HG03039 (cell line): Measurements from ENCODE around the gene EPHA3.

Experiments used
- ATAC-seq: cut with Tn5 transposase; IDR thresholded peaks from one replicate; pipeline ENCODE4 v1.9.1; 2021; ENCODE audit warnings: mild to moderate bottlenecking, moderate library complexity; ENCODE audit not compliant: unreplicated experiment

Gene EPHA3

DNA sequence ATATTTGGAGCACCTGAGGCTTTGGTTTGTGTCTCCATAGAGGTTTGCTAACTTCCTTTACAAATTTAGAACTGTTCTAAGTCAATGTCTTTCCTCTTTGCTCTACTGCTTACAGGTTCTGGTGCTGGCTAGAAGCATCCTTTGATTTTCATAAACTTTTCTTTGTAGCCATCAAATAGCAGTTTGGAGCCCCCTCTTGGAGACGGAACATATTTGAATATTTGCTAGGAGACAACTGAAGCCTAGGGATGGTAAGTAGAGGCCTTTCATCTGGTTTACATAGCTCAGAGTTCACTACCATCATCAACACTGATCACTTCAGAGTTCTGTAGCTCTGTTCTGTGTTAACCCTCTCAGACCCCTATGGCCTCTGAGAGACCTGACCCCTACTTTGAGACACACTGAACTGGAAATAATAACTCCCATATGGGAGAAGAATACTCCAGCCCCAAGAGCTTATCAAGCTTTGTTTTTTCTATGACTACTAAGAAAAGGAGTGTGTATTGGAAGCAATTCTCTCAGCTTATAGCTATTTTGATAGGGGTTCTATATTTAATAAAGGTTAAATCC is 420.4 kb downstream of the EPHA3 start:
- ATAC-seq: no peak
